ENCODE data around the gene CARNS1.
"Not testable (repeated sequence)": the region's sequence is repeated elsewhere in the genome, so short reads cannot be mapped to it uniquely, and the experiment has no call there.

The CARNS1 gene

GRCh38 chr11:67396259-67396581 is 19.3 kb upstream of the CARNS1 start:
- no peak for DNase-seq (ENCODE audit: low read depth in 2 of 2)

- DNase-seq (ENCODE audit: low read depth in 2 of 2), result no peak
Observed at GRCh38 chr11:67396587-67397389, 18.7 kb upstream of the CARNS1 start.

- no peak for DNase-seq (ENCODE audit: low read depth in 2 of 2)
Observed at GRCh38 chr11:67397536-67397935, 17.9 kb upstream of the CARNS1 start.

GRCh38 chr11:67397986-67398660 is 17.4 kb upstream of the CARNS1 start:
- DNase-seq (ENCODE audit: low read depth in 2 of 2), result no peak

- no peak for DNase-seq (ENCODE audit: low read depth in 2 of 2)
Observed at GRCh38 chr11:67398661-67399563, 16.6 kb upstream of the CARNS1 start.

- DNase-seq (ENCODE audit: low read depth in 2 of 2), result no peak
Observed at GRCh38 chr11:67400251-67400941, 15.1 kb upstream of the CARNS1 start.

- no peak for DNase-seq (ENCODE audit: low read depth in 2 of 2)
Observed at GRCh38 chr11:67400942-67401494, 14.5 kb upstream of the CARNS1 start.

- DNase-seq (ENCODE audit: low read depth in 2 of 2), result peak; percentile 85 to 87
Observed at GRCh38 chr11:67401495-67402191, 13.8 kb upstream of the CARNS1 start, which contains the start of gene PPP1CA. Gene PPP1CA (minus strand): TSS chr11:67401858. CDS start chr11:67401782, 76 bp downstream.

- DNase-seq (ENCODE audit: low read depth in 2 of 2), result not testable (repeated sequence)
Observed at GRCh38 chr11:67402192-67402839, 13.2 kb upstream of the CARNS1 start.

- not testable (repeated sequence) for DNase-seq (ENCODE audit: low read depth in 2 of 2)
Observed at GRCh38 chr11:67403085-67403484, 12.4 kb upstream of the CARNS1 start.

- no peak for DNase-seq (ENCODE audit: low read depth in 2 of 2)
Observed at GRCh38 chr11:67404515-67405195, 10.8 kb upstream of the CARNS1 start.

GRCh38 chr11:67405196-67405567 is 10.3 kb upstream of the CARNS1 start:
- no peak for DNase-seq (ENCODE audit: low read depth in 2 of 2)

GRCh38 chr11:67405688-67406339 is 9.7 kb upstream of the CARNS1 start:
- DNase-seq (ENCODE audit: low read depth in 2 of 2), result no peak

GRCh38 chr11:67406420-67406968 is 9.0 kb upstream of the CARNS1 start:
- DNase-seq (ENCODE audit: low read depth in 2 of 2), result no peak

- DNase-seq (ENCODE audit: low read depth in 2 of 2), result no peak
Observed at GRCh38 chr11:67406969-67407687, 8.3 kb upstream of the CARNS1 start.

GRCh38 chr11:67407688-67408163 is 7.8 kb upstream of the CARNS1 start:
- DNase-seq (ENCODE audit: low read depth in 2 of 2), result no peak

- DNase-seq (ENCODE audit: low read depth in 2 of 2), result no peak
Observed at GRCh38 chr11:67408437-67409200, 6.9 kb upstream of the CARNS1 start.

Measured in activated CD4-positive, alpha-beta T cell treated with anti-CD3 and anti-CD28 coated beads for 24 hours (primary cell).